Renal cortical epithelial cell (primary cell): ENCODE data around the gene LRRC46. TPM values are rescaled to one million over a fixed set of nuclear protein-coding genes. Genes with fewer than 3 reads are reported as not detected.

Experiments
- DNase-seq: peaks from one replicate; pipeline ENCODE4 v3.0.0-alpha.2; 2011; ENCODE audit warnings: low read depth
- total RNA-seq: library from RNA; depleted of rRNA; stranded (reverse); fragments of >200 nt; gene quantifications from 2 replicates; pipeline ENCODE4 v1.2.3, GENCODE V29; 2014

Gene LRRC46
- total RNA-seq, 1 donor from 2014 or later: 0.45 TPM

GRCh38 chr17:47831934-47832327, 461 bp downstream of the LRRC46 start:
- no peak for DNase-seq

GRCh38 chr17:47834756-47835155, 3.3 kb downstream of the LRRC46 start:
- DNase-seq: no peak

- DNase-seq: no peak
Measured at GRCh38 chr17:47836601-47837000, 5.1 kb downstream of the LRRC46 start.

- DNase-seq: peak; percentile 31
Measured at GRCh38 chr17:47837401-47838039, 6.0 kb downstream of the LRRC46 start.

GRCh38 chr17:47838636-47839035, 7.2 kb downstream of the LRRC46 start:
- DNase-seq: no peak

GRCh38 chr17:47839071-47839470, 7.6 kb downstream of the LRRC46 start:
- no peak for DNase-seq

- no peak for DNase-seq
Measured at GRCh38 chr17:47840001-47840741, 8.7 kb downstream of the LRRC46 start.

- DNase-seq: peak; percentile 67
Measured at GRCh38 chr17:47840742-47841487, 9.4 kb downstream of the LRRC46 start, which contains the start of gene SCRN2. Gene SCRN2 (minus strand): TSS chr17:47841273. CDS start chr17:47840843, 430 bp downstream.

GRCh38 chr17:47841488-47842291, 10.2 kb downstream of the LRRC46 start:
- DNase-seq: no peak

GRCh38 chr17:47843391-47843730, 11.9 kb downstream of the LRRC46 start:
- DNase-seq: no peak

GRCh38 chr17:47844227-47844626, 12.8 kb downstream of the LRRC46 start:
- no peak for DNase-seq

- no peak for DNase-seq
Measured at GRCh38 chr17:47844814-47845715, 13.6 kb downstream of the LRRC46 start.

- DNase-seq: no peak
Measured at GRCh38 chr17:47845716-47846075, 14.2 kb downstream of the LRRC46 start.

GRCh38 chr17:47846716-47847340, 15.4 kb downstream of the LRRC46 start:
- DNase-seq: no peak

GRCh38 chr17:47847341-47848197, 16.1 kb downstream of the LRRC46 start:
- no peak for DNase-seq

GRCh38 chr17:47848198-47848513, 16.7 kb downstream of the LRRC46 start:
- no peak for DNase-seq

- no peak for DNase-seq
Measured at GRCh38 chr17:47850373-47850691, 18.9 kb downstream of the LRRC46 start.

- peak; percentile 57 for DNase-seq
Measured at GRCh38 chr17:47850692-47851573, 19.5 kb downstream of the LRRC46 start, which contains the start of gene SP6. Gene SP6 (minus strand): TSS chr17:47851163. CDS start chr17:47848429, 2,734 bp downstream.

- DNase-seq: no peak
Measured at GRCh38 chr17:47851764-47852112, 20.3 kb downstream of the LRRC46 start.
